Endothelial cell of umbilical vein (primary cell): Measurements from ENCODE around the gene DOK1. TPM values are rescaled to one million over a fixed set of nuclear protein-coding genes. Genes with fewer than 3 reads are reported as not detected.

Experiments used
- BruUV-seq: library from RNA; stranded (reverse); fragments of 400-500 nt; replicated peaks from 2 replicates; lab custom pipeline; 2021; lab: Mats Ljungman, UMichigan
- CTCF ChIA-PET: fragments of 300-600, 350-600 bp; sonication (Branson Sonifier 250); formaldehyde crosslinking; loops from one replicate; lab custom pipeline; 2021; ENCODE audit warnings: antibody characterized with exemption, inconsistent platforms; lab: Charles Lee
- POLR2A ChIA-PET: fragments of 300-600, 350-600 bp; sonication (Branson Sonifier 250); formaldehyde crosslinking; loops from one replicate; lab custom pipeline; 2021; ENCODE audit warnings: antibody characterized with exemption, inconsistent platforms; lab: Charles Lee
- DNase-seq: peaks from one replicate; pipeline ENCODE4 v3.0.0-alpha.2; 2011; ENCODE audit warnings: low read depth, low spot score
- FAIRE-seq: peaks from 2 replicates; lab custom pipeline; 2011; peaks lifted over from hg19 to GRCh38; lab: Jason Lieb, UNC
- H2AFZ ChIP-seq: 2 replicates; pipeline ENCODE4 v1.6.0; 2012; ENCODE audit warnings: low read depth, low read length, control low read depth, inconsistent platforms
- H3K27ac ChIP-seq: 2 replicates; pipeline ENCODE4 v1.5.1; 2011; ENCODE audit warnings: low read depth, mild to moderate bottlenecking, control low read depth, low read length, moderate library complexity; ENCODE audit not compliant: insufficient read depth
- H3K27me3 ChIP-seq, 2 experiments: 2 replicates each; pipeline versions ENCODE4 v1.6.0 to v1.6.1; 2011; ENCODE audit warnings: low read length in 2 of 2, mixed read lengths in 1 of 2; ENCODE audit not compliant: control insufficient read depth in 2 of 2, insufficient read depth in 2 of 2
- H3K36me3 ChIP-seq, 2 experiments: 2 replicates in 1 of 2; 3 replicates in 1 of 2; pipeline ENCODE4 v1.5.1; 2011; ENCODE audit warnings: low read length in 2 of 2, mild to moderate bottlenecking in 1 of 2, moderate library complexity in 1 of 2; ENCODE audit not compliant: control insufficient read depth in 2 of 2, insufficient read depth in 2 of 2; ENCODE audit errors: extremely low read depth in 1 of 2
- H3K4me1 ChIP-seq: 3 replicates; pipeline ENCODE4 v1.5.1; 2011; ENCODE audit warnings: mild to moderate bottlenecking, low read length; ENCODE audit not compliant: control insufficient read depth, insufficient read depth; ENCODE audit errors: extremely low read depth
- H3K4me2 ChIP-seq: 2 replicates; pipeline ENCODE4 v1.6.1; 2011; ENCODE audit warnings: low read length, control low read depth, mixed read lengths; ENCODE audit not compliant: insufficient read depth
- H3K4me3 ChIP-seq, 3 experiments: fragments of 200-600 bp in 1 of 3; sonication (generic), shearing (Covaris generic) in 1 of 3; replicated peaks in 1 of 3; 2 replicates each; pipeline ENCODE4 v1.5.1; 2011 to 2016; ENCODE audit warnings: control low read depth in 3 of 3, low read length in 3 of 3, mild to moderate bottlenecking in 2 of 3, inconsistent platforms in 1 of 3, low read depth in 1 of 3, moderate library complexity in 1 of 3; ENCODE audit not compliant: insufficient read depth in 1 of 3
- H3K79me2 ChIP-seq: 2 replicates; pipeline ENCODE4 v1.6.0; 2012; ENCODE audit warnings: low read length, inconsistent platforms; ENCODE audit not compliant: control insufficient read depth, insufficient read depth
- H3K9ac ChIP-seq: replicated peaks from 2 replicates; pipeline ENCODE3; 2011; ENCODE audit warnings: low read length, control low read depth; ENCODE audit not compliant: insufficient read depth; ENCODE audit errors: extremely low read depth
- H3K9me1 ChIP-seq: replicated peaks from 3 replicates; pipeline ENCODE4 v1.6.0; 2011; ENCODE audit warnings: mild to moderate bottlenecking, low read length; ENCODE audit not compliant: control insufficient read depth, insufficient read depth; ENCODE audit errors: extremely low read depth
- H3K9me3 ChIP-seq: replicated peaks from 2 replicates; pipeline ENCODE4 v1.5.1; 2012; ENCODE audit warnings: low read length, inconsistent platforms; ENCODE audit not compliant: control insufficient read depth, insufficient read depth
- H4K20me1 ChIP-seq: replicated peaks from 2 replicates; pipeline ENCODE3; 2011; ENCODE audit warnings: mild to moderate bottlenecking, low read length; ENCODE audit not compliant: control insufficient read depth, insufficient read depth; ENCODE audit errors: extremely low read depth
- FOS ChIP-seq: IDR thresholded peaks from 2 replicates; pipeline ENCODE4 v1.6.1; 2011; ENCODE audit warnings: mild to moderate bottlenecking, low read length, moderate library complexity, borderline replicate concordance; ENCODE audit not compliant: insufficient read depth
- GATA2 ChIP-seq: IDR thresholded peaks from 2 replicates; pipeline ENCODE4 v1.7.0; 2011; ENCODE audit warnings: low read depth, mild to moderate bottlenecking, moderate library complexity, mixed read lengths, low read length; ENCODE audit not compliant: insufficient read length, insufficient read depth
- JUN ChIP-seq: IDR thresholded peaks from 2 replicates; pipeline ENCODE4 v1.6.1; 2011; ENCODE audit warnings: borderline replicate concordance, low read depth; ENCODE audit not compliant: insufficient read length, insufficient read depth
- MYC ChIP-seq: IDR thresholded peaks from one replicate; pipeline ENCODE4 v1.6.1; 2011; ENCODE audit warnings: mild to moderate bottlenecking, low read depth, low read length
- POLR2AphosphoS5 ChIP-seq: IDR thresholded peaks from 2 replicates; pipeline ENCODE4 v1.6.1; 2012; ENCODE audit warnings: low read depth, mild to moderate bottlenecking, control low read depth, low read length, moderate library complexity; ENCODE audit not compliant: insufficient read depth
- dilution Hi-C: fragments of 300-500 bp; cut with MboI; formaldehyde crosslinking; loops from one replicate; pipeline ENCODE4 v1.15.0; 2019; ENCODE audit warnings: low sequenced_read_pairs; ENCODE audit not compliant: extremely low pct_ligation_motif_present
- intact Hi-C: fragments of 100-400 bp; cut with micrococcal nuclease; formaldehyde crosslinking; loops from one replicate; pipeline ENCODE4 v1.10.0; 2022
- polyA plus RNA-seq, 4 experiments: library from polyadenylated mRNA; depleted of rRNA in 3 of 4; stranded (reverse) in 3 of 4; unstranded in 1 of 4; fragments of >200 nt; gene quantifications; 2 replicates each; pipeline versions ENCODE4 v1.2.1 to v1.2.3, GENCODE V29; 2011 to 2012; ENCODE audit warnings: missing spikeins in 1 of 4
- total RNA-seq: library from RNA; stranded (reverse); gene quantifications from 2 replicates; pipeline ENCODE4 v1.2.3, GENCODE V29; 2021
- TF ChIP-seq, protein P1 (sequence below), 2 donors: IDR thresholded peaks; 1 replicate in 1 of 2; 2 replicates in 1 of 2; pipeline ENCODE4 v1.5.1; 2011; ENCODE audit warnings: low read length in 2 of 2, mild to moderate bottlenecking in 2 of 2, moderate library complexity in 2 of 2, control low read depth in 1 of 2, inconsistent platforms in 1 of 2, low read depth in 1 of 2; ENCODE audit not compliant: insufficient read depth in 1 of 2; ENCODE audit errors: extremely low read depth in 1 of 2

The DOK1 gene
- total and polyA plus RNA-seq, 2 donors (not counting 3 experiments of a cell fraction or from before 2014, with no cell fraction given), result 10.4 to 12.7 TPM

DNA sequence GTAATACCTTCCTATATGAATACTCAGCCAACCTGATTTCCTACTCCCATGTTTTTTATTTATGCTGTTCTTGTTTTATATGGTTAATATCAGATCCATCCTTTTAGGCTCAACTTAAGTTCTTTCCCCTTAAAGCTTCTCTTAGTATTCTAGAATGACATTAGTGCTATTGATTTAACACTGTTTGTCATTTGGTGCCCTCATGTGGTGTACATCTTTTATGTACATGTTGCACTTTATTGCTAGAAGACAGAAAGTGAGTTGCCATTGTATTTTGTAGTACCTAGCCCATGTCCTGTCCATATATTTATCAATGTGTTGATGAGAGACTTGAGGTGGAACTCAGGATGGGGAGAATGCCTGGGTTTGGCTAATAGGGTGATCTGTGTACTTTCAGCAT is 22.3 kb upstream of the DOK1 start:
- dilution Hi-C loops (no loop called here), intact Hi-C loops (loop anchor here (2.0 to 5.0 kb wide), 3 partner anchors 35 to 281 kb away; partner anchors contain the start of gene LBX2)
- Histone ChIP-seq H4K20me1 (no peaks in the 10 kb centered on the region), H3K9me3 (no peaks in the 10 kb centered on the region), H3K9me1 (no peaks in the 10 kb centered on the region), H2AFZ (no peak overlapping the region), H3K27ac (no peak overlapping the region), H3K36me3 (peaks cover 4 to 14% of the 10 kb centered on the region in 2 experiments), H3K9ac (no peak overlapping the region), H3K4me1 (peaks cover 20% of the 10 kb centered on the region), H3K4me2 (no peak overlapping the region), H3K27me3 (no peaks in the 10 kb centered on the region), H3K4me3 (no peak overlapping the region), H3K79me2 (peaks cover 19% of the 10 kb centered on the region)
- CTCF ChIA-PET, result interaction anchor here (0.5 to 5.2 kb wide), 26 partner anchors 13 to 708 kb away, joined by 3 to 82 read pairs (median 5); partner anchors contain the start of genes CCDC142, LBX2, MOGS and PCGF1
- TF ChIP-seq POLR2AphosphoS5, result no peak
- TF ChIP-seq, protein P1, sequence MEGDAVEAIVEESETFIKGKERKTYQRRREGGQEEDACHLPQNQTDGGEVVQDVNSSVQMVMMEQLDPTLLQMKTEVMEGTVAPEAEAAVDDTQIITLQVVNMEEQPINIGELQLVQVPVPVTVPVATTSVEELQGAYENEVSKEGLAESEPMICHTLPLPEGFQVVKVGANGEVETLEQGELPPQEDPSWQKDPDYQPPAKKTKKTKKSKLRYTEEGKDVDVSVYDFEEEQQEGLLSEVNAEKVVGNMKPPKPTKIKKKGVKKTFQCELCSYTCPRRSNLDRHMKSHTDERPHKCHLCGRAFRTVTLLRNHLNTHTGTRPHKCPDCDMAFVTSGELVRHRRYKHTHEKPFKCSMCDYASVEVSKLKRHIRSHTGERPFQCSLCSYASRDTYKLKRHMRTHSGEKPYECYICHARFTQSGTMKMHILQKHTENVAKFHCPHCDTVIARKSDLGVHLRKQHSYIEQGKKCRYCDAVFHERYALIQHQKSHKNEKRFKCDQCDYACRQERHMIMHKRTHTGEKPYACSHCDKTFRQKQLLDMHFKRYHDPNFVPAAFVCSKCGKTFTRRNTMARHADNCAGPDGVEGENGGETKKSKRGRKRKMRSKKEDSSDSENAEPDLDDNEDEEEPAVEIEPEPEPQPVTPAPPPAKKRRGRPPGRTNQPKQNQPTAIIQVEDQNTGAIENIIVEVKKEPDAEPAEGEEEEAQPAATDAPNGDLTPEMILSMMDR (IDR thresholded peaks at IDR 0.05; ENCODE audit: extremely low read depth in 1 of 2, insufficient read depth in 1 of 2, low read depth in 1 of 2, low read length in 2 of 2), result peak; percentile 5 to 11
- FAIRE-seq (peak; percentile 75), DNase-seq (peak; percentile 45)
- POLR2A ChIA-PET, result no interaction called here
- no TSS peak for BruUV-seq

- ChIA-PET CTCF (interaction anchor here (0.8 to 5.2 kb wide), 5 partner anchors 12 to 284 kb away, joined by 3 to 82 read pairs (median 16); partner anchors contain the start of genes CCDC142 and TTC31), POLR2A (no interaction called here)
- H3K9me3 ChIP-seq, result no peaks in the 10 kb centered on the region
- H4K20me1 ChIP-seq, result no peaks in the 10 kb centered on the region
- no peak overlapping the region for H3K27ac ChIP-seq
- no peak overlapping the region for H2AFZ ChIP-seq
- H3K27me3 ChIP-seq, result peaks cover 6 to 7% of the 10 kb centered on the region in 2 experiments
- H3K36me3 ChIP-seq, result peaks cover 0 to 10% of the 10 kb centered on the region in 2 experiments
- H3K79me2 ChIP-seq, result peaks cover 9% of the 10 kb centered on the region
- DNase-seq (no peak), FAIRE-seq (no peak)
- no peak overlapping the region for H3K4me2 ChIP-seq
- intact Hi-C loops, result loop anchor here (2.0 to 5.0 kb wide), 3 partner anchors 36 to 283 kb away; partner anchors contain the start of gene LBX2
- H3K4me3 ChIP-seq, result no peak overlapping the region
- H3K9ac ChIP-seq, result no peak overlapping the region
- dilution Hi-C loops, result no loop called here
- H3K4me1 ChIP-seq, result peaks cover 13% of the 10 kb centered on the region
- TF ChIP-seq JUN (no peak), MYC (no peak), POLR2AphosphoS5 (no peak), FOS (no peak), GATA2 (no peak)
- no peaks in the 10 kb centered on the region for H3K9me1 ChIP-seq
- no TSS peak for BruUV-seq
Observed at GRCh38 chr2:74533464-74533863, 21.1 kb upstream of the DOK1 start.
